ENCODE results near the gene VSTM2L. TPM values are rescaled to one million over a fixed set of nuclear protein-coding genes. Genes with fewer than 3 reads are reported as not detected.

The VSTM2L gene
- total and polyA plus RNA-seq, 2 of the 13 experiments (the other 11 are each of a cell fraction or from before 2014, with no cell fraction given) = not detected

- TF ChIP-seq AHDC1 (CRISPR knock-in tag; IDR thresholded peaks at IDR 0.05; ENCODE audit: borderline replicate concordance) (no peak), AFF4 (CRISPR knock-in tag; IDR thresholded peaks at IDR 0.05) (no peak), ZNF781 (CRISPR knock-in tag; IDR thresholded peaks at IDR 0.05; ENCODE audit: borderline replicate concordance, not compliant biosample characterization) (no peak), TBX2 (CRISPR knock-in tag; IDR thresholded peaks at IDR 0.05; ENCODE audit: borderline replicate concordance) (no peak), ZBTB43 (CRISPR knock-in tag; conservative IDR thresholded peaks at IDR 0.05) (no peak), TEAD2 (CRISPR knock-in tag; IDR thresholded peaks at IDR 0.05) (no peak), ZNF18 (CRISPR knock-in tag; IDR thresholded peaks at IDR 0.05; ENCODE audit: insufficient replicate concordance) (no peak), SALL1 (CRISPR knock-in tag; IDR thresholded peaks at IDR 0.05) (no peak)
These were observed 46.0 kb downstream of the VSTM2L start (continued) for GRCh38 chr20:37948956-37949355.

All from HepG2 (cell line).